IMR-90 (cell line): ENCODE results near the gene CHRNG.

Experiments used
- CHD1 ChIP-seq: IDR thresholded peaks from 2 replicates; pipeline ENCODE4 v1.6.1; 2012; ENCODE audit warnings: low read depth, low read length, improper control_type of control experiment
- MXI1 ChIP-seq: IDR thresholded peaks from 2 replicates; pipeline ENCODE4 v1.6.1; 2012; ENCODE audit warnings: low read depth, mild to moderate bottlenecking, low read length, moderate library complexity, borderline replicate concordance
- NFE2L2 ChIP-seq: fragments of 150-350 bp; IDR thresholded peaks from 2 replicates; pipeline ENCODE4 v1.6.1; 2016; ENCODE audit warnings: low read depth, mild to moderate bottlenecking, low read length
- POLR2A ChIP-seq: IDR thresholded peaks from 2 replicates; pipeline ENCODE4 v1.6.1; 2012; ENCODE audit warnings: mild to moderate bottlenecking, low read depth, low read length
- RAD21 ChIP-seq: IDR thresholded peaks from 2 replicates; pipeline ENCODE4 v1.6.1; 2012; ENCODE audit warnings: low read length, improper control_type of control experiment
- RCOR1 ChIP-seq: IDR thresholded peaks from 2 replicates; pipeline ENCODE4 v1.6.1; 2012; ENCODE audit warnings: mild to moderate bottlenecking, low read length, improper control_type of control experiment; ENCODE audit not compliant: insufficient replicate concordance
- RFX5 ChIP-seq: IDR thresholded peaks from 2 replicates; pipeline ENCODE4 v1.8.0; 2012; ENCODE audit warnings: low read depth, mild to moderate bottlenecking, low read length, moderate library complexity
- TF ChIP-seq, protein P1 (sequence below): conservative IDR thresholded peaks from 2 replicates; pipeline ENCODE4 v1.5.1; 2012; ENCODE audit warnings: mild to moderate bottlenecking, low read depth, low read length, improper control_type of control experiment
- TF ChIP-seq, protein P2 (sequence below): fragments of 150-350 bp; IDR thresholded peaks from 2 replicates; pipeline ENCODE4 v1.6.1; 2016; ENCODE audit warnings: low read depth, mild to moderate bottlenecking, low read length, moderate library complexity, borderline replicate concordance
- TF ChIP-seq, protein P3 (sequence below): fragments of 150-350 bp; IDR thresholded peaks from 2 replicates; pipeline ENCODE4 v1.6.1; 2017; ENCODE audit warnings: mild to moderate bottlenecking, antibody characterized with exemption, low read length, low read depth

DNA sequence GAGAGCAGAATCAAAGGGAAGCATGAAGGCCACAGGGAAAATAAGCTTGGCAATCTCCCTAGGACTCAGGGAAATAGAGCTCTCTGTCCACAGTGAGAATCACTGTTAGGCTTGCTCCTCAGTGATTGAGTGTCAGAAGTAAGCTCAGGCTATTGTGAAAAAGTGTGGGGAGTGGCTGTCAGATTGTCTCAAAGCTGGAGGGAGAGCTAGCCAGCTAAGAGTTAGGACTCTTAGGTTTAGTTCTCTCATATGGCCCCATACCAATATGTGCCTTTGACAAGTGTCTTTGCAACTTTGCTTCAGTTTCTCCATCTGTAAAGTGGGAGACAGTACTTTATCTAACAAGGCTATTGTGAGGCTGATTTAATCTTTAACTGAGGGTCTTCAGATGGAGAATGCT, 28.2 kb downstream of the CHRNG start:
- TF ChIP-seq RAD21, result no peak
- TF ChIP-seq POLR2A, result no peak
- no peak for TF ChIP-seq RCOR1
- TF ChIP-seq, protein P1, sequence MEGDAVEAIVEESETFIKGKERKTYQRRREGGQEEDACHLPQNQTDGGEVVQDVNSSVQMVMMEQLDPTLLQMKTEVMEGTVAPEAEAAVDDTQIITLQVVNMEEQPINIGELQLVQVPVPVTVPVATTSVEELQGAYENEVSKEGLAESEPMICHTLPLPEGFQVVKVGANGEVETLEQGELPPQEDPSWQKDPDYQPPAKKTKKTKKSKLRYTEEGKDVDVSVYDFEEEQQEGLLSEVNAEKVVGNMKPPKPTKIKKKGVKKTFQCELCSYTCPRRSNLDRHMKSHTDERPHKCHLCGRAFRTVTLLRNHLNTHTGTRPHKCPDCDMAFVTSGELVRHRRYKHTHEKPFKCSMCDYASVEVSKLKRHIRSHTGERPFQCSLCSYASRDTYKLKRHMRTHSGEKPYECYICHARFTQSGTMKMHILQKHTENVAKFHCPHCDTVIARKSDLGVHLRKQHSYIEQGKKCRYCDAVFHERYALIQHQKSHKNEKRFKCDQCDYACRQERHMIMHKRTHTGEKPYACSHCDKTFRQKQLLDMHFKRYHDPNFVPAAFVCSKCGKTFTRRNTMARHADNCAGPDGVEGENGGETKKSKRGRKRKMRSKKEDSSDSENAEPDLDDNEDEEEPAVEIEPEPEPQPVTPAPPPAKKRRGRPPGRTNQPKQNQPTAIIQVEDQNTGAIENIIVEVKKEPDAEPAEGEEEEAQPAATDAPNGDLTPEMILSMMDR, result no peak
- no peak for TF ChIP-seq RFX5
- TF ChIP-seq MXI1, result no peak
- no peak for TF ChIP-seq NFE2L2
- TF ChIP-seq, protein P2, sequence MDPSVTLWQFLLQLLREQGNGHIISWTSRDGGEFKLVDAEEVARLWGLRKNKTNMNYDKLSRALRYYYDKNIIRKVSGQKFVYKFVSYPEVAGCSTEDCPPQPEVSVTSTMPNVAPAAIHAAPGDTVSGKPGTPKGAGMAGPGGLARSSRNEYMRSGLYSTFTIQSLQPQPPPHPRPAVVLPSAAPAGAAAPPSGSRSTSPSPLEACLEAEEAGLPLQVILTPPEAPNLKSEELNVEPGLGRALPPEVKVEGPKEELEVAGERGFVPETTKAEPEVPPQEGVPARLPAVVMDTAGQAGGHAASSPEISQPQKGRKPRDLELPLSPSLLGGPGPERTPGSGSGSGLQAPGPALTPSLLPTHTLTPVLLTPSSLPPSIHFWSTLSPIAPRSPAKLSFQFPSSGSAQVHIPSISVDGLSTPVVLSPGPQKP, result no peak
- TF ChIP-seq, protein P3, sequence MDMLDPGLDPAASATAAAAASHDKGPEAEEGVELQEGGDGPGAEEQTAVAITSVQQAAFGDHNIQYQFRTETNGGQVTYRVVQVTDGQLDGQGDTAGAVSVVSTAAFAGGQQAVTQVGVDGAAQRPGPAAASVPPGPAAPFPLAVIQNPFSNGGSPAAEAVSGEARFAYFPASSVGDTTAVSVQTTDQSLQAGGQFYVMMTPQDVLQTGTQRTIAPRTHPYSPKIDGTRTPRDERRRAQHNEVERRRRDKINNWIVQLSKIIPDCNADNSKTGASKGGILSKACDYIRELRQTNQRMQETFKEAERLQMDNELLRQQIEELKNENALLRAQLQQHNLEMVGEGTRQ, result no peak
- no peak for TF ChIP-seq CHD1
